IMR-90 (cell line): ENCODE measurements around the gene TRAPPC12. TPM values are rescaled to one million over a fixed set of nuclear protein-coding genes. Genes with fewer than 3 reads are reported as not detected.

Experiments
- ATAC-seq: fragments of 200-7000 bp; cut with Tn5 transposase; 2 replicates; pipeline ENCODE4 v1.9.1; 2020; ENCODE audit warnings: low read depth, mild to moderate bottlenecking, moderate library complexity
- BruUV-seq: library from RNA; stranded (reverse); fragments of 400-500 nt; replicated peaks from 2 replicates; lab custom pipeline; 2021; lab: Mats Ljungman, UMichigan
- CTCF ChIA-PET: fragments of 300-600 bp; formaldehyde crosslinking; extraction: SDS; loops from one replicate; lab custom pipeline; 2021; ENCODE audit warnings: antibody characterized with exemption; lab: Yijun Ruan, JAX
- POLR2A ChIA-PET: fragments of 300-600 bp; sonication (Branson Sonifier 250); formaldehyde crosslinking; loops from one replicate; lab custom pipeline; 2022; ENCODE audit warnings: antibody characterized with exemption; ENCODE audit not compliant: unreplicated experiment; lab: Charles Lee
- DNase-seq: peaks from one replicate; pipeline ENCODE4 v3.0.0; 2013
- H2AFZ ChIP-seq: replicated peaks from 2 replicates; pipeline ENCODE3; 2013; ENCODE audit warnings: low read length, mild to moderate bottlenecking; ENCODE audit not compliant: poor library complexity
- H2AK5ac ChIP-seq: 2 replicates; pipeline ENCODE4 v1.6.1; 2013; ENCODE audit warnings: low read depth, low read length, inconsistent platforms
- H2AK9ac ChIP-seq: replicated peaks from 2 replicates; pipeline ENCODE3; 2013; ENCODE audit warnings: mild to moderate bottlenecking, low read depth, low read length, moderate library complexity; ENCODE audit not compliant: poor library complexity
- H2BK120ac ChIP-seq: 2 replicates; pipeline ENCODE4 v1.6.1; 2013; ENCODE audit warnings: low read depth, low read length, inconsistent platforms
- H2BK15ac ChIP-seq: 3 replicates; pipeline ENCODE4 v1.6.1; 2013; ENCODE audit warnings: low read depth, low read length, inconsistent platforms
- H2BK20ac ChIP-seq: 2 replicates; pipeline ENCODE4 v1.6.1; 2013; ENCODE audit warnings: low read depth, mild to moderate bottlenecking, inconsistent platforms, low read length, moderate library complexity
- H2BK5ac ChIP-seq: 2 replicates; pipeline ENCODE4 v1.6.1; 2013; ENCODE audit warnings: mild to moderate bottlenecking, low read depth, low read length, inconsistent platforms; ENCODE audit not compliant: poor library complexity, severe bottlenecking
- H3K14ac ChIP-seq: replicated peaks from 2 replicates; pipeline ENCODE4 v1.6.1; 2013; ENCODE audit warnings: low read depth, low read length, inconsistent platforms
- H3K18ac ChIP-seq: 2 replicates; pipeline ENCODE4 v1.6.1; 2013; ENCODE audit warnings: low read depth, low read length, control low read depth
- H3K23ac ChIP-seq: 2 replicates; pipeline ENCODE4 v1.6.1; 2013; ENCODE audit warnings: low read depth, low read length, inconsistent platforms
- H3K27ac ChIP-seq: 2 replicates; pipeline ENCODE4 v1.5.1; 2013; ENCODE audit warnings: mild to moderate bottlenecking, control low read depth, low read length; ENCODE audit not compliant: insufficient read depth
- H3K27me3 ChIP-seq: 2 replicates; pipeline ENCODE4 v1.6.1; 2013; ENCODE audit warnings: low read length; ENCODE audit not compliant: control insufficient read depth, insufficient read depth
- H3K36me3 ChIP-seq: 2 replicates; pipeline ENCODE4 v1.6.1; 2013; ENCODE audit warnings: low read length, mixed read lengths; ENCODE audit not compliant: control insufficient read depth, insufficient read depth
- H3K4ac ChIP-seq: 2 replicates; pipeline ENCODE4 v1.6.1; 2013; ENCODE audit warnings: low read depth, low read length, inconsistent platforms
- H3K4me1 ChIP-seq: 2 replicates; pipeline ENCODE4 v1.6.1; 2013; ENCODE audit warnings: low read length, mixed read lengths; ENCODE audit not compliant: control insufficient read depth, insufficient read depth
- H3K4me2 ChIP-seq: 2 replicates; pipeline ENCODE4 v1.6.1; 2013; ENCODE audit warnings: low read depth, mild to moderate bottlenecking, control low read depth, low read length, moderate library complexity
- H3K4me3 ChIP-seq: 2 replicates; pipeline ENCODE4 v1.5.1; 2013; ENCODE audit warnings: low read depth, mild to moderate bottlenecking, control low read depth, low read length, moderate library complexity; ENCODE audit not compliant: insufficient read depth
- H3K56ac ChIP-seq: 2 replicates; pipeline ENCODE4 v1.6.1; 2013; ENCODE audit warnings: low read length, inconsistent platforms; ENCODE audit not compliant: insufficient read depth; ENCODE audit errors: extremely low read depth
- H3K79me1 ChIP-seq, 2 experiments: 2 replicates each; pipeline ENCODE4 v1.6.1; 2013; ENCODE audit warnings: low read length in 2 of 2, inconsistent platforms in 1 of 2, low read depth in 1 of 2
- H3K9ac ChIP-seq: 2 replicates; pipeline ENCODE4 v1.6.1; 2013; ENCODE audit warnings: low read depth, low read length, control low read depth
- H3K9me1 ChIP-seq: 2 replicates; pipeline ENCODE4 v1.6.1; 2013; ENCODE audit warnings: low read length, inconsistent platforms; ENCODE audit not compliant: insufficient read depth
- H3K9me3 ChIP-seq: 2 replicates; pipeline ENCODE4 v1.6.1; 2013; ENCODE audit warnings: low read length; ENCODE audit not compliant: control insufficient read depth, insufficient read depth
- H4K20me1 ChIP-seq: 2 replicates; pipeline ENCODE4 v1.6.1; 2013; ENCODE audit warnings: low read length, inconsistent platforms; ENCODE audit not compliant: insufficient read depth
- H4K5ac ChIP-seq: 2 replicates; pipeline ENCODE4 v1.6.1; 2013; ENCODE audit warnings: mild to moderate bottlenecking, low read depth, low read length, control low read depth
- H4K8ac ChIP-seq, 2 experiments: 2 replicates each; pipeline ENCODE4 v1.6.1; 2013; ENCODE audit warnings: low read depth in 2 of 2, low read length in 2 of 2, control low read depth in 1 of 2, inconsistent platforms in 1 of 2
- H4K91ac ChIP-seq: 2 replicates; pipeline ENCODE4 v1.6.1; 2013; ENCODE audit warnings: low read depth, low read length, inconsistent platforms; ENCODE audit not compliant: insufficient read depth
- MAFK ChIP-seq: IDR thresholded peaks from 2 replicates; pipeline ENCODE4 v1.6.1; 2012; ENCODE audit warnings: low read depth, low read length, improper control_type of control experiment
- USF2 ChIP-seq: fragments of 150-350 bp; IDR thresholded peaks from 2 replicates; pipeline ENCODE4 v1.6.1; 2017; ENCODE audit warnings: mild to moderate bottlenecking, antibody characterized with exemption, low read length, low read depth
- WGBS, 2 experiments: methylation state at CpG; one replicate each; pipeline versions ENCODE4 v1.1.5 to v1.1.7; 2013; ENCODE audit warnings: missing lambda C conversion rate in 2 of 2; ENCODE audit not compliant: insufficient read length in 1 of 2; ENCODE audit errors: extremely low coverage in 2 of 2; 5-methylcytosine and 5-hydroxymethylcytosine counted together
- dilution Hi-C: fragments of 300-500 bp; cut with HindIII; formaldehyde crosslinking; loops from one replicate; pipeline ENCODE4 v1.14.3; 2018; ENCODE audit warnings: low sequenced_read_pairs; ENCODE audit not compliant: unreplicated experiment
- in situ Hi-C: fragments of 300-500 bp; cut with MboI; formaldehyde crosslinking; loops from 3 replicates; pipeline ENCODE4 v1.14.3; 2019; ENCODE audit warnings: low sequenced_read_pairs, inconsistent platforms, mixed read lengths
- intact Hi-C: fragments of 100-400 bp; cut with micrococcal nuclease; formaldehyde crosslinking; loops from 2 replicates; pipeline ENCODE4 v1.10.0; 2022
- polyA plus RNA-seq, 3 experiments: library from polyadenylated mRNA; depleted of rRNA; stranded (reverse); fragments of >200 nt; gene quantifications; 2 replicates each; pipeline ENCODE4 v1.2.3, GENCODE V29; 2012; ENCODE audit warnings: low replicate concordance in 1 of 3
- total RNA-seq: library from RNA; depleted of rRNA; stranded (reverse); fragments of >200 nt; gene quantifications from 2 replicates; pipeline ENCODE4 v1.2.3, GENCODE V29; 2012

The TRAPPC12 gene
- total and polyA plus RNA-seq, 2 of the 4 experiments (the other 2 are of a cell fraction): 25.8 to 69.9 TPM

GRCh38 chr2:3483986-3484960 lies 104.8 kb downstream of the TRAPPC12 start:
- no peak overlapping the region for H2AK9ac ChIP-seq
- WGBS, 2 experiments: 92% methylated on average over 21 of the region's 34 CpGs; no CpG with 5 or more reads in 1 of the 2 experiments
- H2BK20ac ChIP-seq: no peak overlapping the region
- H3K9ac ChIP-seq: no peak overlapping the region
- H3K27ac ChIP-seq: no peak overlapping the region
- no peak overlapping the region for H2AFZ ChIP-seq
- H3K9me3 ChIP-seq: no peaks in the 10 kb centered on the region
- no TSS peak for BruUV-seq
- no peak overlapping the region for H2BK120ac ChIP-seq
- no peak overlapping the region for H3K14ac ChIP-seq
- H3K23ac ChIP-seq: no peak overlapping the region
- H2BK5ac ChIP-seq: no peak overlapping the region
- ATAC-seq (no peak), DNase-seq (no peak)
- H3K9me1 ChIP-seq: no peaks in the 10 kb centered on the region
- H4K91ac ChIP-seq: no peak overlapping the region
- H3K79me1 ChIP-seq: no peaks in the 10 kb centered on the region
- H4K5ac ChIP-seq: no peak overlapping the region
- no peaks in the 10 kb centered on the region for H4K20me1 ChIP-seq
- dilution Hi-C loops (no loop called here), in situ Hi-C loops (no loop called here), intact Hi-C loops (no loop called here)
- no peak overlapping the region for H2AK5ac ChIP-seq
- ChIA-PET CTCF (no interaction called here), POLR2A (no interaction called here)
- H3K4me3 ChIP-seq: no peak overlapping the region
- no peak overlapping the region for H3K56ac ChIP-seq
- TF ChIP-seq USF2 (no peak), MAFK (no peak)
- H3K18ac ChIP-seq: no peak overlapping the region
- peaks cover 20% of the 10 kb centered on the region for H3K36me3 ChIP-seq
- no peaks in the 10 kb centered on the region for H3K27me3 ChIP-seq
- no peak overlapping the region for H4K8ac ChIP-seq
- H2BK15ac ChIP-seq: no peak overlapping the region
- no peak overlapping the region for H3K4ac ChIP-seq
- H3K4me1 ChIP-seq: no peaks in the 10 kb centered on the region
- no peak overlapping the region for H3K4me2 ChIP-seq
